ENCODE data around the gene LSAMP.

DNA sequence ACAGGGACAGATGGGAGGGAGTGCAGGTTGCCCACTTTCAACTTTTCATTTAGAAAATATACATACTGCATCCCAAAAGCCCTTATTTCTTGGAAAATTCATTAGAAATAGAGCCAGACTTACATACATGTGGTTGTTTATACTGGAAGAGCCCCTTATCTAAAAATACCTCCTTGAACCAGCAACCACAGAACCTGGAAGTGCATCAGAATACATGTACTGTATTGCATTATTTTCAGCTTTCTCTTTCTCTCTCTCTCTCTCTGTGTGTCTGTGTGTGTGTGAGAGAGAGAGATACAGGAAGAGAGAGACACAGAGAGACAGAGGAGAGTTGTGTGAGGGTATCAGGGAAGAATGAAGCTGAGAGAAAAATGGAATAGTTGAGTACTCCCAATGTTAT lies 29.5 kb upstream of the LSAMP start:
- TF ChIP-seq, protein P1, sequence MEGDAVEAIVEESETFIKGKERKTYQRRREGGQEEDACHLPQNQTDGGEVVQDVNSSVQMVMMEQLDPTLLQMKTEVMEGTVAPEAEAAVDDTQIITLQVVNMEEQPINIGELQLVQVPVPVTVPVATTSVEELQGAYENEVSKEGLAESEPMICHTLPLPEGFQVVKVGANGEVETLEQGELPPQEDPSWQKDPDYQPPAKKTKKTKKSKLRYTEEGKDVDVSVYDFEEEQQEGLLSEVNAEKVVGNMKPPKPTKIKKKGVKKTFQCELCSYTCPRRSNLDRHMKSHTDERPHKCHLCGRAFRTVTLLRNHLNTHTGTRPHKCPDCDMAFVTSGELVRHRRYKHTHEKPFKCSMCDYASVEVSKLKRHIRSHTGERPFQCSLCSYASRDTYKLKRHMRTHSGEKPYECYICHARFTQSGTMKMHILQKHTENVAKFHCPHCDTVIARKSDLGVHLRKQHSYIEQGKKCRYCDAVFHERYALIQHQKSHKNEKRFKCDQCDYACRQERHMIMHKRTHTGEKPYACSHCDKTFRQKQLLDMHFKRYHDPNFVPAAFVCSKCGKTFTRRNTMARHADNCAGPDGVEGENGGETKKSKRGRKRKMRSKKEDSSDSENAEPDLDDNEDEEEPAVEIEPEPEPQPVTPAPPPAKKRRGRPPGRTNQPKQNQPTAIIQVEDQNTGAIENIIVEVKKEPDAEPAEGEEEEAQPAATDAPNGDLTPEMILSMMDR (IDR thresholded peaks at IDR 0.05), result no peak
- TF ChIP-seq POLR2A (IDR thresholded peaks at IDR 0.05), result no peak
- TF ChIP-seq POLR2AphosphoS5 (IDR thresholded peaks at IDR 0.05), result no peak

Measured in sigmoid colon (tissue), 4 donors.